Measurements from ENCODE around the gene ZNF208.
A peak's percentile ranks its signal among the peaks of the same experiment; 100 is the strongest.
"Not testable (repeated sequence)": the region's sequence is repeated elsewhere in the genome, so short reads cannot be mapped to it uniquely, and the experiment has no call there.

ZNF208 gene

GRCh38 chr19:22010437-22011143, at the start of gene ZNF208:
ZNF208 (minus strand) TSS chr19:22010943; CDS start chr19:22010794, 149 bp downstream.
- peak; percentile 39 for DNase-seq

- no peak for DNase-seq
Observed at GRCh38 chr19:22052644-22053013, 41.9 kb upstream of the ZNF208 start.

- not testable (repeated sequence) for DNase-seq
Observed at GRCh38 chr19:22041151-22041550, 30.4 kb upstream of the ZNF208 start.

GRCh38 chr19:22030680-22031079, 19.9 kb upstream of the ZNF208 start:
- DNase-seq = no peak

- no peak for DNase-seq
Observed at GRCh38 chr19:22026687-22027086, 15.9 kb upstream of the ZNF208 start.

- not testable (repeated sequence) for DNase-seq
Observed at GRCh38 chr19:22025539-22025938, 14.8 kb upstream of the ZNF208 start.

- DNase-seq = no peak
Observed at GRCh38 chr19:21970466-21970865, 40.3 kb downstream of the ZNF208 start.

- DNase-seq = no peak
Observed at GRCh38 chr19:21947775-21948174, 63.0 kb downstream of the ZNF208 start.

- no peak for DNase-seq
Observed at GRCh38 chr19:21940684-21941083, 70.1 kb downstream of the ZNF208 start.

GRCh38 chr19:21934593-21934992, 76.2 kb downstream of the ZNF208 start:
- DNase-seq = no peak

GRCh38 chr19:21934131-21934530, 76.6 kb downstream of the ZNF208 start:
- DNase-seq = no peak

- DNase-seq = no peak
Observed at GRCh38 chr19:21922276-21922675, 88.5 kb downstream of the ZNF208 start.

GRCh38 chr19:21921691-21922180, 89.0 kb downstream of the ZNF208 start:
- DNase-seq = no peak

GRCh38 chr19:21915411-21915810, 95.3 kb downstream of the ZNF208 start:
- DNase-seq = no peak

- no peak for DNase-seq
Observed at GRCh38 chr19:21912654-21913053, 98.1 kb downstream of the ZNF208 start.

- no peak for DNase-seq
Observed at GRCh38 chr19:21910318-21910717, 100.4 kb downstream of the ZNF208 start.

GRCh38 chr19:21908066-21908465, 102.7 kb downstream of the ZNF208 start:
- no peak for DNase-seq

GRCh38 chr19:21907516-21907915, 103.2 kb downstream of the ZNF208 start:
- DNase-seq = no peak

GRCh38 chr19:21902571-21902970, 108.2 kb downstream of the ZNF208 start:
- no peak for DNase-seq

GRCh38 chr19:21901861-21902260, 108.9 kb downstream of the ZNF208 start:
- DNase-seq = no peak

GRCh38 chr19:21900401-21900800, 110.3 kb downstream of the ZNF208 start:
- no peak for DNase-seq

GRCh38 chr19:21891086-21891485, 119.7 kb downstream of the ZNF208 start:
- DNase-seq = no peak

GRCh38 chr19:21890017-21890416, 120.7 kb downstream of the ZNF208 start:
- peak; percentile 16 for DNase-seq

GRCh38 chr19:21885516-21885915, 125.2 kb downstream of the ZNF208 start:
- DNase-seq = not testable (repeated sequence)

- DNase-seq = not testable (repeated sequence)
Observed at GRCh38 chr19:21884786-21885185, 126.0 kb downstream of the ZNF208 start.
